ENCODE data around the gene TPSB2. TPM values are rescaled to one million over a fixed set of nuclear protein-coding genes. Genes with fewer than 3 reads are reported as not detected.

Gene TPSB2
- total RNA-seq, 4 donors from 2014 or later = 10.5 to 158 (median 40.1) TPM

GRCh38 chr16:1206786-1207185 is 23.2 kb downstream of the TPSB2 start:
- DNase-seq (ENCODE audit: low spot score in 2 of 2) = no peak
- H3K4me3 ChIP-seq (ENCODE audit: low read depth, poor library complexity, severe bottlenecking) = no peak overlapping the region
- TF ChIP-seq, protein P1, sequence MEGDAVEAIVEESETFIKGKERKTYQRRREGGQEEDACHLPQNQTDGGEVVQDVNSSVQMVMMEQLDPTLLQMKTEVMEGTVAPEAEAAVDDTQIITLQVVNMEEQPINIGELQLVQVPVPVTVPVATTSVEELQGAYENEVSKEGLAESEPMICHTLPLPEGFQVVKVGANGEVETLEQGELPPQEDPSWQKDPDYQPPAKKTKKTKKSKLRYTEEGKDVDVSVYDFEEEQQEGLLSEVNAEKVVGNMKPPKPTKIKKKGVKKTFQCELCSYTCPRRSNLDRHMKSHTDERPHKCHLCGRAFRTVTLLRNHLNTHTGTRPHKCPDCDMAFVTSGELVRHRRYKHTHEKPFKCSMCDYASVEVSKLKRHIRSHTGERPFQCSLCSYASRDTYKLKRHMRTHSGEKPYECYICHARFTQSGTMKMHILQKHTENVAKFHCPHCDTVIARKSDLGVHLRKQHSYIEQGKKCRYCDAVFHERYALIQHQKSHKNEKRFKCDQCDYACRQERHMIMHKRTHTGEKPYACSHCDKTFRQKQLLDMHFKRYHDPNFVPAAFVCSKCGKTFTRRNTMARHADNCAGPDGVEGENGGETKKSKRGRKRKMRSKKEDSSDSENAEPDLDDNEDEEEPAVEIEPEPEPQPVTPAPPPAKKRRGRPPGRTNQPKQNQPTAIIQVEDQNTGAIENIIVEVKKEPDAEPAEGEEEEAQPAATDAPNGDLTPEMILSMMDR (IDR thresholded peaks at IDR 0.05) = no peak
- no peak for TF ChIP-seq POLR2A (IDR thresholded peaks at IDR 0.05)
- intact Hi-C loops (cut with DNase I; ENCODE audit: low total_unique reads) = no loop called here
- WGBS, 2 donors = 40 to 71% methylated on average over 7 to 14 of the region's 16 CpGs

GRCh38 chr16:1206326-1206725 is 23.7 kb downstream of the TPSB2 start:
- WGBS, 2 donors = 64 to 68% methylated on average over 9 of the region's 9 CpGs
- DNase-seq (ENCODE audit: low spot score in 2 of 2) = no peak
- no peak overlapping the region for H3K4me3 ChIP-seq (ENCODE audit: low read depth, poor library complexity, severe bottlenecking)
- TF ChIP-seq, protein P1 (IDR thresholded peaks at IDR 0.05) = no peak
- TF ChIP-seq POLR2A (IDR thresholded peaks at IDR 0.05) = no peak
- intact Hi-C loops (cut with DNase I; ENCODE audit: low total_unique reads) = no loop called here

GRCh38 chr16:1204933-1205332 is 25.1 kb downstream of the TPSB2 start:
- intact Hi-C loops (cut with DNase I; ENCODE audit: low total_unique reads) = no loop called here
- 43 to 83% methylated on average over 1 to 9 of the region's 21 CpGs for WGBS, 2 donors
- no peak for DNase-seq (ENCODE audit: low spot score in 2 of 2)
- no peak overlapping the region for H3K4me3 ChIP-seq (ENCODE audit: low read depth, poor library complexity, severe bottlenecking)
- TF ChIP-seq, protein P1 (IDR thresholded peaks at IDR 0.05) = no peak
- no peak for TF ChIP-seq POLR2A (IDR thresholded peaks at IDR 0.05)

DNA sequence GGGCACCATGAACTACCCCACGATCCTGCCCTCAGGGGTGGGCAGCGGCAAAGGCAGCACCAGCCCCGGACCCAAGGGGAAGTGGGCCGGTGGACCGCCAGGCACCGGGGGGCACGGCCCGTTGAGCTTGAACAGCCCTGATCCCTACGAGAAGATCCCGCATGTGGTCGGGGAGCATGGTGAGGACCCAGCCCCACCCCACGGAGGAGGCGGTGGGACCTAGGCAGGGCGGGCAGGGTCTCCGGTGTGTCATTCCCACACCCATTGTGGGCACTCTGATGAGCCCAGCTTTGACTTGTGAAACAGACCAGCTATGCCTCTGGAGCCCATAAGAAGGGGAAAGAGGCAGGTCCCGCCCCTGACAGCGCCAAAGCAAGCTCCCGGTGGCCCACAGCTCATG is 27.7 kb downstream of the TPSB2 start:
- intact Hi-C loops (cut with DNase I; ENCODE audit: low total_unique reads) = no loop called here
- TF ChIP-seq POLR2A (IDR thresholded peaks at IDR 0.05) = no peak
- TF ChIP-seq, protein P1 (IDR thresholded peaks at IDR 0.05) = no peak
- 88 to 91% methylated on average over 13 to 18 of the region's 18 CpGs for WGBS, 2 donors
- no peak overlapping the region for H3K4me3 ChIP-seq (ENCODE audit: low read depth, poor library complexity, severe bottlenecking)
- no peak for DNase-seq (ENCODE audit: low spot score in 2 of 2)

DNA sequence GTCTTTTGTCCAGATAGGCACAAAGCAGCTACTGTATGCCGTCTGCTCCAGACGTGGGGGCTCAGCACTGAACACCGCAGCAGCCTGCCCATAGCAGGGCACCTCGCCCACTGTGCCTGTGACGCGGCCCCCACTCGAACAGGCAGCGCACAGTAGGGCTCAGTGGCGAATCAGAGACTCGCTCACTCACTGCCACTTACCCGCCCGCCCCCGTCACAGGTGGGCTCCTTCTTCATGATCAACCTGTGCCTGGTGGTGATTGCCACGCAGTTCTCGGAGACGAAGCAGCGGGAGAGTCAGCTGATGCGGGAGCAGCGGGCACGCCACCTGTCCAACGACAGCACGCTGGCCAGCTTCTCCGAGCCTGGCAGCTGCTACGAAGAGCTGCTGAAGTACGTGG is 28.5 kb downstream of the TPSB2 start:
- TF ChIP-seq POLR2A (IDR thresholded peaks at IDR 0.05) = no peak
- TF ChIP-seq, protein P1 (IDR thresholded peaks at IDR 0.05) = no peak
- H3K4me3 ChIP-seq (ENCODE audit: low read depth, poor library complexity, severe bottlenecking) = no peak overlapping the region
- no peak for DNase-seq (ENCODE audit: low spot score in 2 of 2)
- intact Hi-C loops (cut with DNase I; ENCODE audit: low total_unique reads) = no loop called here
- 86 to 87% methylated on average over 21 to 25 of the region's 25 CpGs for WGBS, 2 donors

DNA sequence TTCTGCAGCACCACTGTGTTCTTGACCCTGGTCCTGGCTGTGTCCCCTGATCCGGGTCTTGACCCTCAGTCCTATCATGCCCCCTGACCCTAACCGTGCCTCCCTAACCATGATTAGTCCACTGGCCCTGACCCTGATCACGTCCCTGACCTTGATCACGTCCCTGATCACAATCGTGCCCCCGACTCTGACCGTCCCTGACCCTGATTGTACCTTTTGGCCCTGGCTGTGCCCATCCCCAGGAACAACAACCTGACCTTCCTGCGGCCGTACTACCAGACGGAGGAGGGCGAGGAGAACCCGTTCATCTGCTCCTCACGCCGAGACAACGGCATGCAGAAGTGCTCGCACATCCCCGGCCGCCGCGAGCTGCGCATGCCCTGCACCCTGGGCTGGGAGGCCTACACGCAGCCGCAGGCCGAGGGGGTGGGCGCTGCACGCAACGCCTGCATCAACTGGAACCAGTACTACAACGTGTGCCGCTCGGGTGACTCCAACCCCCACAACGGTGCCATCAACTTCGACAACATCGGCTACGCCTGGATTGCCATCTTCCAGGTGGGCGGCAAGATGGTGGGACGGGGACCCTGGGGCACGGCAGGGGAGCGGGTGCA is 29.9 kb downstream of the TPSB2 start:
- 92 to 93% methylated on average over 38 of the region's 38 CpGs for WGBS, 2 donors
- DNase-seq (ENCODE audit: low spot score in 2 of 2) = no peak
- TF ChIP-seq POLR2A (IDR thresholded peaks at IDR 0.05) = no peak
- TF ChIP-seq, protein P1 (IDR thresholded peaks at IDR 0.05) = no peak
- intact Hi-C loops (cut with DNase I; ENCODE audit: low total_unique reads) = no loop called here
- H3K4me3 ChIP-seq (ENCODE audit: low read depth, poor library complexity, severe bottlenecking) = no peak overlapping the region

Data from lower leg skin (tissue), 4 donors.